GM10248 (cell line): ENCODE measurements around the gene SCGB3A2.

Experiments used
- CTCF ChIA-PET: fragments of 300-600 bp; sonication (Branson Sonifier 250); formaldehyde crosslinking; extraction: SDS; loops from one replicate; lab custom pipeline; 2021; ENCODE audit warnings: antibody characterized with exemption; lab: Yijun Ruan, JAX
- POLR2A ChIA-PET: fragments of 350-650 bp; sonication (Branson Sonifier 250); formaldehyde crosslinking; extraction: SDS; loops from one replicate; lab custom pipeline; 2020; ENCODE audit warnings: antibody characterized with exemption; lab: Yijun Ruan, JAX
- DNase-seq: peaks from one replicate; pipeline ENCODE4 v3.0.0; 2012; ENCODE audit errors: extremely low spot score
- CTCF ChIP-seq: IDR thresholded peaks from 2 replicates; pipeline ENCODE4 v1.5.1; 2012; ENCODE audit warnings: mild to moderate bottlenecking, low read depth; ENCODE audit errors: extremely low read depth, missing control alignments, control extremely low read depth

The SCGB3A2 gene

GRCh38 chr5:147927901-147928300 is 49.4 kb downstream of the SCGB3A2 start:
- no peak for TF ChIP-seq CTCF
- no peak for DNase-seq
- CTCF ChIA-PET, result interaction anchor here (1.0 to 1.1 kb wide), 2 partner anchors 9 to 1187 kb away, joined by 3 to 5 read pairs; no protein-coding TSS in a partner anchor
- POLR2A ChIA-PET, result no interaction called here

GRCh38 chr5:147930769-147931168 is 52.3 kb downstream of the SCGB3A2 start:
- CTCF ChIA-PET, result interaction anchor here (0.9 to 1.2 kb wide), 2 partner anchors 9 to 44 kb away, joined by 3 read pairs; no protein-coding TSS in a partner anchor
- POLR2A ChIA-PET, result no interaction called here
- TF ChIP-seq CTCF, result no peak
- peak; percentile 14 for DNase-seq
